Body of pancreas (tissue), 4 donors: ENCODE data around the gene OMA1. TPM values are rescaled to one million over a fixed set of nuclear protein-coding genes. Genes with fewer than 3 reads are reported as not detected.

Source experiments
- ATAC-seq: fragments of 150-250 bp; one replicate; pipeline ENCODE4 v1.9.1; 2016
- DNase-seq, 4 donors: peaks; one replicate each; pipeline ENCODE4 v3.0.0-alpha.2; 2019
- H3K27ac ChIP-seq, 4 donors: fragments of 200-600 bp; sonication (generic); 1 replicate in 3 of 4; 2 replicates in 1 of 4; pipeline versions ENCODE4 v1.5.1 to v1.6.1; 2016 to 2019; ENCODE audit warnings: mild to moderate bottlenecking in 1 of 4, mixed read lengths in 1 of 4, moderate library complexity in 1 of 4
- H3K27me3 ChIP-seq, 2 donors: fragments of 200-600 bp; sonication (generic); one replicate each; pipeline ENCODE4 v1.6.0; 2016; ENCODE audit warnings: mild to moderate bottlenecking in 1 of 2
- H3K36me3 ChIP-seq, 2 donors: fragments of 200-600 bp; sonication (generic); replicated peaks in 1 of 2; 2 replicates each; pipeline ENCODE4 v1.5.1; 2016; ENCODE audit warnings: low read depth in 2 of 2; ENCODE audit not compliant: insufficient read depth in 1 of 2
- H3K4me1 ChIP-seq: fragments of 200-600 bp; sonication (generic); one replicate; pipeline ENCODE4 v1.6.0; 2016
- H3K4me3 ChIP-seq, 2 donors: fragments of 200-600 bp; sonication (generic); 1 replicate in 1 of 2; 2 replicates in 1 of 2; pipeline ENCODE4 v1.5.1; 2016 to 2019
- H3K9me3 ChIP-seq, 3 donors: fragments of 200-600 bp; sonication (generic); 1 replicate in 2 of 3; 2 replicates in 1 of 3; pipeline ENCODE4 v1.5.1; 2016
- POLR2A ChIP-seq, 3 donors: fragments of 450-650 bp; IDR thresholded peaks; one replicate each; pipeline ENCODE4 v1.6.1; 2016; ENCODE audit warnings: antibody characterized with exemption in 3 of 3, mild to moderate bottlenecking in 2 of 3
- WGBS, 2 donors: methylation state at CpG; one replicate each; pipeline ENCODE4 v1.1.5; 2017; 5-methylcytosine and 5-hydroxymethylcytosine counted together
- intact Hi-C: fragments of 100-400 bp; cut with DNase I; formaldehyde crosslinking; loops from one replicate; pipeline ENCODE4 v1.15.1; 2023
- total RNA-seq, 2 donors: library from RNA; depleted of rRNA; stranded (reverse); fragments of >200 nt; gene quantifications; one replicate each; pipeline ENCODE4 v1.1.0, GENCODE V29; 2016
- TF ChIP-seq, protein P1 (sequence below), 7 experiments: fragments of 450-650 bp in 4 of 7; fragments of 200-600 bp in 3 of 7; sonication (generic) in 3 of 7; IDR thresholded peaks; one replicate each; pipeline ENCODE4 v1.5.1; 2016 to 2019; ENCODE audit warnings: antibody characterized with exemption in 7 of 7

Gene OMA1
- total RNA-seq, 2 donors from 2014 or later = 16.5 to 18.7 TPM

DNA sequence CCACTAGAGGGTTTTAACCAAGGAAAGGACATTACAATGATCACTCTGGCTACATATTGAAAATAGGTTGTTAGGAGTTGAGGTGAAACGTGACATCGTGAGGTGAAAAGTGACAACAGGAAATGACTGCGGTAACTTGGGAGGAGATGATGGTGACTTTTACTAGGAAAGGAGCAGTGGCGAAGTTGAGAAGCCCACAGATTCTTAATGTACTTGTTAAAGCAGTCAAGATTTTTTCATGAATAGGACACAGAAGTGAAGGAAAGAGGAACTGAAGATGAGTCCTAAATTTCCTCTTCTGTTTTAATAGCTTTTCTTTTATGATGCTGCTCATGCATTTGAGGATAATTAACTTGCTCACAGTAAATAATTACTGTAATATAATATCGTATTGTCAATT is 59.5 kb downstream of the OMA1 start:
- intact Hi-C loops = no loop called here
- Histone ChIP-seq H3K36me3 (peaks cover 0 to 2% of the 10 kb centered on the region in 2 donors), H3K9me3 (no peaks in the 10 kb centered on the region), H3K4me1 (no peaks in the 10 kb centered on the region), H3K27ac (no peak overlapping the region), H3K27me3 (no peaks in the 10 kb centered on the region), H3K4me3 (no peak overlapping the region)
- WGBS, 2 donors = 91 to 92% methylated on average over 5 of the region's 5 CpGs
- no peak for DNase-seq
- TF ChIP-seq, protein P1, sequence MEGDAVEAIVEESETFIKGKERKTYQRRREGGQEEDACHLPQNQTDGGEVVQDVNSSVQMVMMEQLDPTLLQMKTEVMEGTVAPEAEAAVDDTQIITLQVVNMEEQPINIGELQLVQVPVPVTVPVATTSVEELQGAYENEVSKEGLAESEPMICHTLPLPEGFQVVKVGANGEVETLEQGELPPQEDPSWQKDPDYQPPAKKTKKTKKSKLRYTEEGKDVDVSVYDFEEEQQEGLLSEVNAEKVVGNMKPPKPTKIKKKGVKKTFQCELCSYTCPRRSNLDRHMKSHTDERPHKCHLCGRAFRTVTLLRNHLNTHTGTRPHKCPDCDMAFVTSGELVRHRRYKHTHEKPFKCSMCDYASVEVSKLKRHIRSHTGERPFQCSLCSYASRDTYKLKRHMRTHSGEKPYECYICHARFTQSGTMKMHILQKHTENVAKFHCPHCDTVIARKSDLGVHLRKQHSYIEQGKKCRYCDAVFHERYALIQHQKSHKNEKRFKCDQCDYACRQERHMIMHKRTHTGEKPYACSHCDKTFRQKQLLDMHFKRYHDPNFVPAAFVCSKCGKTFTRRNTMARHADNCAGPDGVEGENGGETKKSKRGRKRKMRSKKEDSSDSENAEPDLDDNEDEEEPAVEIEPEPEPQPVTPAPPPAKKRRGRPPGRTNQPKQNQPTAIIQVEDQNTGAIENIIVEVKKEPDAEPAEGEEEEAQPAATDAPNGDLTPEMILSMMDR (IDR thresholded peaks at IDR 0.05) = no peak
- no peak for TF ChIP-seq POLR2A (IDR thresholded peaks at IDR 0.05)
- ATAC-seq = no peak

DNA sequence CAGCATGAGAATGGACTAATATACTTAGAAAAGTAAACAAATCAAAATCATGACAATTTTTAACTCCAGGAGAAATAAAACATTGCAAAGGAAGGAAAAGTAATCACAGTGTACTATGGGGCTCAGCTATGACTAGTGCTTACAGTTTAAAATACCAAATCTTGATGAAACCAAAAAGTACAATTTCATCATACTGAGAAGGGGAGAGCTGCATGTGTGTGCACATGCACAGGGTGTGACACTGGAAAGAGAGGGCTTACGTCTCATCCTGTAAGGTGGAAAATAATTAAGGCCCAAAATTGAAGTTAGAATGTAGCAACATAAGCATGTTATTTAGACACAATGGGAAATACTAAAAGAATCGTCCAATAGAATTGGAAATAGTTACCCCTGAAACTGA is 64.6 kb downstream of the OMA1 start:
- Histone ChIP-seq H3K4me1 (no peaks in the 10 kb centered on the region), H3K9me3 (no peaks in the 10 kb centered on the region), H3K27me3 (no peaks in the 10 kb centered on the region), H3K27ac (no peak overlapping the region), H3K36me3 (peaks cover 0 to 2% of the 10 kb centered on the region in 2 donors), H3K4me3 (no peak overlapping the region)
- DNase-seq (no peak), ATAC-seq (no peak)
- 91 to 96% methylated on average over 2 of the region's 2 CpGs for WGBS, 2 donors
- no peak for TF ChIP-seq POLR2A (IDR thresholded peaks at IDR 0.05)
- intact Hi-C loops = no loop called here

DNA sequence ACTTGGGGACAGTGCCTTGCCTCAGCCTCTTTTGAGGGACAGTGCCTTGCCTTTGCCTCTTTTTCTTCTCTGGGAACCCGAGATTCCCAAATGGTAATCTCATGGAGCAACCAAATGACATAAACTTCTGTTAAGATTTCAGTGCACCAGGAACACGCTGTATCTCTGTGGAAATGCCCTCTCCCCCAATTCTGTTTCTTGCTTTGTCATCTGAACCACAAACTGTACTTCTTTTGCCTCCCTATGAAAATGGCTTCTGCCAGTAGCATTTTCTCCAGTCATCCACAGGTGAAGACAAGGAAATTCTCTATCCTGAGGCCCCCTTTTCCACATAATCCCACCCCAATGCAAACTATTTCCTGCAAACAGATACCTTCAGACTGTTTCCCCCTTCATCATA is 66.3 kb downstream of the OMA1 start:
- Histone ChIP-seq H3K4me3 (no peak overlapping the region), H3K4me1 (no peaks in the 10 kb centered on the region), H3K27ac (no peak overlapping the region), H3K27me3 (no peaks in the 10 kb centered on the region), H3K36me3 (peaks cover 0 to 2% of the 10 kb centered on the region in 2 donors), H3K9me3 (no peaks in the 10 kb centered on the region)
- DNase-seq = no peak
- 89 to 94% methylated on average over 2 of the region's 2 CpGs for WGBS, 2 donors
- ATAC-seq = no peak
- intact Hi-C loops = no loop called here
- TF ChIP-seq, protein P1 (IDR thresholded peaks at IDR 0.05) = no peak
- no peak for TF ChIP-seq POLR2A (IDR thresholded peaks at IDR 0.05)

DNA sequence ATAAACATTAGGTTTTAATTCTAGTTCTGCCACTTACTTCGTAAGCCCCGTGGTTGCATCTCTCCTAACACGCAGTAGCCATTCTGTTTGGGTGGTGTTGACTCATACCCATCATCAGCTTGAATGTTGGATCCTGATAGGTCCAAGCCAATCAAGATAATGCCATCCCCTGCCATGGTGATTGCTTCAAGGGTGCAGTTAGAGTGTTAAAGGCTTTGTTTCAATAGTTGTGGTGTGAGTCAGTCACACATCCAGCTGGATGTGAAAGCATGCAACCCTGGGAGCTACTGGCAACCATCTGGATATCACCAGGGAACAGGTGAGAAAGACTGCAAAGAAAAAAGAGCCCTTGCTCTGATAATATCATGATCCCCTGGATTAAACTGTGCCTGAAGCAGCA is 69.1 kb downstream of the OMA1 start:
- no peak for ATAC-seq
- 97 to 99% methylated on average over 3 of the region's 3 CpGs for WGBS, 2 donors
- DNase-seq = no peak
- Histone ChIP-seq H3K27me3 (no peaks in the 10 kb centered on the region), H3K4me1 (no peaks in the 10 kb centered on the region), H3K27ac (no peak overlapping the region), H3K4me3 (no peak overlapping the region), H3K9me3 (no peaks in the 10 kb centered on the region), H3K36me3 (no peaks in the 10 kb centered on the region)
- intact Hi-C loops = no loop called here
- no peak for TF ChIP-seq POLR2A (IDR thresholded peaks at IDR 0.05)
- TF ChIP-seq, protein P1 (IDR thresholded peaks at IDR 0.05) = no peak

DNA sequence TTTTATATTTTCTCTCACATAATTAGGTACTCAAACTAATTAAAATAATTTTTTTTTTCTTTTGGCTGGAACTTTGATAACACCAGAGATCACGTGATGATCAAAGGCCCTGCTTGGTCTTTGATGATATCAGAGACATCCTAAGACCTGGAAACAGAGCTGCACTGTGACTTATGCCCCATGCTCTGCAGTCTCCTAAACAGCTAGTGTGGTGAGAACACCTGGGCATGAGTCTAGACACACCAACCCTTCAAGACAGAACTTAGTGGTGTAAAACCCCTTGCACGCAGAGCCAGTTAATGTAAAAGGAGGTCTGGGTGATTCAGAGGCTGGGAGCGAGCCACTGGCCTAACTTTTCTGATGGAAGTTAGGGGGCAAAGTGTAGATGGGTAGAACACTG is 70.3 kb downstream of the OMA1 start:
- Histone ChIP-seq H3K36me3 (no peaks in the 10 kb centered on the region), H3K9me3 (no peaks in the 10 kb centered on the region), H3K27ac (no peak overlapping the region), H3K4me1 (no peaks in the 10 kb centered on the region), H3K4me3 (no peak overlapping the region), H3K27me3 (no peaks in the 10 kb centered on the region)
- TF ChIP-seq, protein P1 (IDR thresholded peaks at IDR 0.05) = no peak
- TF ChIP-seq POLR2A (IDR thresholded peaks at IDR 0.05) = no peak
- intact Hi-C loops = no loop called here
- no peak for ATAC-seq
- WGBS, 2 donors = 95 to 97% methylated on average over 3 of the region's 3 CpGs
- no peak for DNase-seq
